GM18502 (cell line): Measurements from ENCODE around the gene FAM193B.
"Not testable (repeated sequence)": the region's sequence is repeated elsewhere in the genome, so short reads cannot be mapped to it uniquely, and the experiment has no call there.

ENCODE experiments used
- ATAC-seq: cut with Tn5 transposase; IDR thresholded peaks from one replicate; pipeline ENCODE4 v1.9.1; 2021; ENCODE audit warnings: mild to moderate bottlenecking; ENCODE audit not compliant: unreplicated experiment, poor library complexity

FAM193B gene

DNA sequence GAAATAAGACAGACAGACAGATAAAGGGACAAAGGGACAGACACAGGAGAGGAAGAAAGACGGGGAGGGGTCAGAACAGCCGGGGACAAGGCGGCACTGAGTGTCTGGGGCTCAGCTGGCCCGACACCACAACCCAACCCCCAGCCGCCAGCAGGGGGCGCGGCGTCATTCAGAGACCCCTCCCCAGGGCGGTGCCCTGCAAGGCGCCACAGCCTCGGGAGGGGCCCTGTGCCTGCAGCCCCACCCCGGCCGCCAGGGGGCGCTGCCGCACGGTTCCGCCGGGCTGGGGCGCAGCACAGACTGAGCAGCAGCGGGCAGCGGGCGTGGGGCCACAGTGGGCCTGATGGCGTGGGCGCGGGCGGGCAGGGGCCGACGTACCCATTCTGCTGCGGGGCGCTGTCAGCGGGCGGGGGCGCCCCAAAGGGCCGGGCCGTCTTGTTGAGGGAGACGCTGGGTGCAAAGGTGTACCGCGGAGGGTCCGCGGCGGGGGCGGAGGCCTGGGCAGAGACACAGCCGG is 62.9 kb downstream of the FAM193B start:
- ATAC-seq = peak; percentile 63

- ATAC-seq = no peak
Measured at GRCh38 chr5:177490992-177491391, 63.4 kb downstream of the FAM193B start.

DNA sequence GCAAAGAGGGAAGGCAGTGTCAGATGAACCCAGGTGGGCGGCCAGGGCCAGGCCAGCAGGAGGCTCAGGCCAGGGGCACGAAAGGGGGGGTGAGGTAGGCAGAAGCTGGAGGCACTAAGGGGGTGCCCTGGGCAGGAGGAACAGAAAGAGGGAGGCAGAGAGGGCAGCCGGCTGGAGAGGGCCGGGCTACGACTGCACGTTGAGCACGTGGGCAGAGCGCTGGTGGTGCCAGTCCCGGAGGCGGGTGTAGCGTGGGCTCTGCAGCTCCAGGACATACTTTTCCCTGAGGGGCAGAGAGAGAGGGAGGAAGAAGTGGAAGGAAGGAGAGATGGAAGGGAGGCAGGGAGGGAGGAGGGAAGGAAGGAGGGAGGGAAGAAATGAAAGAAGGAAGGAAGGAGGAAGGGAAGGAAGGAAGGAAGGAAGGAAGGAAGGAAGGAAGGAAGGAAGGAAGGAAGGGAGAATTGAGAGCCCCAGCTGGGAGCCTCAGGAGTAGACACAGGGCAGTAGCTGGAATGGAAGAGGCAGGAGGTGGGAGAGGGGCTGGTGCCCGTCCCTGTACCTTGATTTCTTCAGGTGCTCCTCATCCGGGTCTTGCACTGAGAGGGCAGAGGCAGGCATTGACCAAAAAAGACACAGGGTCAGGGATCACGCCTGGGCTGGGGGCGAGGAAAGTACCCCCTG is 63.9 kb downstream of the FAM193B start:
- no peak for ATAC-seq

DNA sequence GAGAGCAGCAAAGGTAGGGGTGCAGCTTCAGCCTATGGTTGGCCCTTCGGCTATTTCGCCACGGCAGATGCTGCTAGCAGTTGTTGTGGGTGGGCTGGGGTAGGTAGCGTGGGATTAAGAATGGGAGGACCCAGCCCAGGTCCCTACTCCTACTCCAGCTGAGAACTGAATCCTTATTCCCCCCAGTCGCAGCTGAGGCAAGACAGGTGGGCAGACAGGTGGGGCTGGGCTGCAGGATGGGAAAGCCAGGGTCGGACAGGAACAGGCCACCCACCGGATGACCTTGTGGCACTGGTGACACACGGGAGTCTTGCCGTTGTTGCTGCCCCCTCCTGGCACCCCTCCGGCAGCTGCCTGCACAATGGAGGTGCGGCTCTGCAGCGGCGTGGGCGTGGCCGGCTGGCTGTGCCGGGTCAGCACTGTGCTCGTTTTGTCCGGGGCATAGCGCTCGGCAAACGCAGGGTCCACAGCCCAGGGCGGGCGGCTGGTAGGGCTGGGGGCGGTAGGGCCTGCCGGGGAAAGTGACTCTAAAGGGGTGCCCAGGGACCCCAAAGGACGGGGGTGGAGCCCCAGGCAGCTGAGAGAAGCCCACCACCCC is 65.1 kb downstream of the FAM193B start:
- no peak for ATAC-seq

DNA sequence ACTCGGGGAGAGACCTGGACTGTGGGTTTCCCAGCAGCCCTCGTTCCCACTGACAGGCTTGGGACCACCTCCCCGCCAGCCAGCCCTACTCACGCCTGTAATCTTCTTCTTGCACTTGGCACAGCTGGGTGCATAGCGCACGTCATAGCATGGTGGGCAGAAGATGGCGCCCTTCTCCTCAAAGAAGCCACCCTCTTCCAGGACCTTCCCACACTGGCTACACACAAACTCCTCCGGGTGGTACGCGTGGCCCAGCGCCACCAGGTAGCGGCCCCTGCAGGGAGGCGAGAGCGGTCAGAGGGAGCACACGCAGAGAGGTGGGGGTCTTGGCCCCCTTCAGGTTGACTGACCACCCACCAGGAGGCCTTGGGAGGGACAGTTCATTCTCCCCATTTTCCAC is 66.4 kb downstream of the FAM193B start:
- no peak for ATAC-seq

DNA sequence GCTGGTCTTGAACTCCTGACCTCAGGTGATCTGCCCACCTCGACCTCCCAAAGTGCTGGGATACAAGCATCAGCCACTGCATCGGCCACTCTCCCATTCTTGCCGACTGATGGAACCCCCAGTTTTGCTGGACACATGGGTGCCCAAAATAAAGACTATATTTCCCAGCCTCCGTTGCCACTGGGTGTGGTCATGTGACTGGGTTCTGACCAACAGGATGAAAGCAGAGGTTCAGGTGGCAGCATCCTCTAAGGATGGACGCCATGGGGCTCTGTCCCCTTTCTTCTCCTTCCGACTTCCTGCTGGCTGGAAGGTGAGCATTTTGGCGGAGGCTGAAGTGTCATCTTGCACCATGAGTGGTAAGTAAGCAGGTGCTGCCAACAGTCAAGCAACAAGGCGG is 67.2 kb downstream of the FAM193B start:
- ATAC-seq = no peak

DNA sequence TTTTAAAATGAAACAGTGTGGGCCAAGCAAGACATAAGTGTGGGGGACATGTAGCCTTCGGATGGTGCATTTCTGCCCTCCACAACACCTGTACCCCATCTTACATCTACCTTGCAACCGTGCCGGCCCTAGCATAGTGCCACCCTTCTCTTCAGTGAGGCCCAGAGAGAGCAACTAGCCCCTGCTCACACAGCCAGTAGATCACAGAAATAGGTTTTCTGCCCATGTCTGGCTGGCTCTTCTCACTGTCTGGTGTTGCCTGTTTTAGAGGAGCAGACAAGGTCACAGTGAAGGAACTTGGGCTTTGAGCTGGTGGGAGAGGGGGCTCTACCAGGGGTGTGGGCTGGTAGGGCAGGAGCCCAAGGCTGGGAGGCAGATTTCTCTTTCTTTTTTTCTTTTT is 68.1 kb downstream of the FAM193B start:
- no peak for ATAC-seq

- not testable (repeated sequence) for ATAC-seq
Measured at GRCh38 chr5:177485753-177486152, 68.6 kb downstream of the FAM193B start.

DNA sequence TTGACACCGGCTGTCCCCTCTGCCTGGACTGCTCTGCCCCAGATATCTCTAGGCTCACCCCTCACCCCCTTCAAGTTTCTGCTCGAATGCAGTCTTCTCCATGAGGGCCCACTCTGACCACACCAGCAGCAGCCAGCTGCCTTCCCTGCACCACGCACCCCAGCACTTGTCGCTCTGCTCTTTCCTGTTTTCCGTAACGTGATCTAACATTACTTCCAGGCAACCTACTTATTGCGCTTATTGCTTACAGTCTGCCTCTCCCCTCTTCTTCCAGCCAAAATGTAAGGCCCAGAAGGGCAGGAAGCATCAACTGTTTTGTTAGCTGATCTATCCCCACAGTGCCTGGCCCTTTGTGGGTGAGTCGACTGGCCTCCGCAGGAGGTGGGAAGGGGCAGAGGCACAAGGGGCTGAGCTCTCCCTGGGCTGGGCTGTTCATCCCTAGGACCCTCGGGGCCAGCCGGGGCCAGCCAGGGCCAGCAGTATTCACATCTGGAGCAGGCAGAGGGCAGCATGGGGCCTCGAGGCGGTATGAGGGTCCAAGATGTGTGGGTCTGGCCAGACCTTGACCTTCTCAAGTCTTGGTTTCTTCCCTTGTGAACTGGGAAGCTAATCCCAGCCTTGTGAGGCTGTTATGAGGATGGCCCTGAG is 69.3 kb downstream of the FAM193B start:
- no peak for ATAC-seq

GRCh38 chr5:177483994-177484901 is 70.1 kb downstream of the FAM193B start:
- no peak for ATAC-seq

- no peak for ATAC-seq
Measured at GRCh38 chr5:177483042-177483441, 71.3 kb downstream of the FAM193B start.

GRCh38 chr5:177482359-177482795 is 72.0 kb downstream of the FAM193B start:
- ATAC-seq = no peak

GRCh38 chr5:177479774-177480173 is 74.6 kb downstream of the FAM193B start:
- no peak for ATAC-seq

DNA sequence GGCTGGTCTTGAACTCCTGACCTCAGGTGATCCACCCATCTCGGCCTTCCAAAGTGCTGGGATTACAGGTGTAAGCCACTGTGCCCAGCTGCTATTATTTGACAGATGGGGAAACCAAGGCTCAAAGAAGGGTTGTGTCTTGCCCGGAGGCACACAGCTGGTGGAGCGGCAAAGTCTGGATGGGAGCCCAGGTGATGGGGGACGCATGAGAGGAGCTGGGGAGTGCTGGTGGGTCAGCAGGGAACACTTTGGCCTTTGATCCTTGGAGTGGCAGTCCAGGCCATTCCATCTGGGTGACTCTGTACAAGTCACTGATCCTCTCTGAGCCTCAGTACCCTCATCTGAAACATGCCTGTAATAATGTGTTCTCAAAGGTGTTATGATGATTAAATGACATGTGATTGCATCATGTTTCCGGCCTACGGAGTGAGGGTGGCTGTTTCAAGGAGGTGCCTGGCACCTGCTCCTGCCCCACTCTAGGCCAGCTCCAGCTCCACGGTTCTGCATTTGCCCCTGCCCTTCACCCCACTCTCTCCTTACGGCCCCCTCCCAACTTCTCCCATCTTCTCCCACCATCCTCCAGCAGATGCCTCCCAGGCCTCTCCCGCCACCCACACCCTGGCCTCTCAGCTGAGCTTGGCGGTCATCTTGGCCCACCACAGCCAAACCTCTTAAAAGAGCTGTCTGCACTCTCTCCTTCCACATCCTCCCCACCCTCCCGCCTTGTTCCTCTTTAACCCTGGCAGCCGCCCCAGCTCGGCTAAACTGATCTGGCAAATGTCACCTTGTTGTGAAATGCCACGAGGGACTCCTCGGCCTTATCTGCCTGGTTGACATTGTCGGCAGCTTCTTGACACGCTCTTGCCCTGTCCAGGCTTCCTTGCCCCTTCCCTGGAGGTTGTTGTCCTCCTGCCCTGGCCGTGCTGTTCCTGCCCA is 75.4 kb downstream of the FAM193B start:
- ATAC-seq = no peak

GRCh38 chr5:177477701-177478477 is 76.5 kb downstream of the FAM193B start:
- no peak for ATAC-seq

DNA sequence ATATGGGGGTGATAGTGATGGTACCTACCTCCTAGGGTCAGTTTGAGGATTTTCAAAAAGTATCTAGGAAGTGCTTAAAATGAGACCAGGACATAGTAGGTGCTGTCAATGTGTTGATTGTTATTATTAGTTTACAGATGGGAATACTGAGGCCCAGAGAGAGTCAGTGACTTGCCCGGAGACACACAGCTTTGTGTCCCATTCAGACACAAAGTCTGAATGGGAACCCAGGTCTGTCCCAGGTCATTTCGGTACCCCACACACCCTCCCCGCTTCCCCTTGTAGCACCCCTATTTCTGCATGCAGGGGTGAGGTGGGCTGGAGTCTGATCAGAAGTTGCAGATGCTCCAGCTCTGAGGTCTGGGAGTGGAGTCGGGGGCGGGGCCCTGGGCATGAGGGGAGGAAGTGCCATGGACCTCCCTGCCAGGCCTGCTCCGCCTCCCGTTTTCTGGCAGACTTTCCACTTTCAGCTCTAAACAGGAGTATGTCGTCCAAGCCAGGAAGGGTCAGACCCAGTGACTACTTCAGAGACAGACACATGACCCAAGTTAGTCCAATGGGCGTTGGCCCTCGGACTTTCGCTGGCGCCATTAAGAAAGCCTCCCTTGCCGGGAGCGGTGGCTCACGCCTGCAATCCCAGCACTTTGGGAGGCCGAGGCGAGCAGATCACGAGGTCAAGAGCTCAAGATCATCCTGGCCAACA is 77.7 kb downstream of the FAM193B start:
- no peak for ATAC-seq

DNA sequence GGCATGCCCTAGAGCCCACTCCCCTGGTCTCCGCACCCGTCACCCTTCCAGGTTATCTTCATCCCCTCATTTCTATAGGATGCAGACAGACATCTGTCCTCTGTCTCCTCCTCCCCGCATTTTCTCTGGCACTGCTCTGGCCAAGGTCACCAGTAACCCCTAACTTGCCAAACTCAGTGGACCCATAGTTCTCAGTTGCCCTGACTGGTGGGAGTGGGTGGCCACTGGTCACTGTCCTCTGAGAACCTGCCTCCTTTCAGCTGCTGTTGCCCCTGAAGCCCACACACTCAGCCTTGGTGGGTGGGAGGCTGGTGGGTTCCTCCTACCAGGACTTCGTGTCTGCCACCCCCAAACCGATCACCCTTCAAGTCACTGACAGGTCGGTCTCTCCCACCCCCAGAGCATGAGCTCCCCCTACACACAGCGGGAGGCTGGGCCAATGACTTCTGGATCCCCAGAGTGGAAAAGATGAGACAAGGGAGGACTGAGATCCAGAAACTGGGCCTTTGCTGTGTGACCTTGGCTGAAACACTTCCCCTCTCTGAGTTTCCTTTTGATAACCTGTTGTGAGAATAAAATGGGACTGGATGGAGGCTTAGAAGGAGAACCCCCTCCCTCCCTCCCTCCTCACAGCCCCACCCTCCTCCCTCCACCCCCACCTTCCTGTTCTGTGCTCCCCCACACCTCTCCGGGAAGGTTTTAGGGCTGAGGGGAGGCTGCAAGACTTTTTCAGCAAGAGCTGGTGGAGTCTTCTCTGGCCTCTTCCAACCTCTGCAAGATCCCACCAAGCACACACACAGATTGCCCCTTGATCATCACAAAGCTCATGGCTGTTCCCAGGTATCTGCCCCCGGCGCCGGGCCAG is 78.6 kb downstream of the FAM193B start:
- ATAC-seq = no peak
